Retina (tissue), 1 donor: Measurements from ENCODE around the gene NLK.
"Not testable (repeated sequence)": the region's sequence is repeated elsewhere in the genome, so short reads cannot be mapped to it uniquely, and the experiment has no call there.

Experiments used
- DNase-seq: peaks from one replicate; pipeline ENCODE4 v3.0.0-alpha.2; 2016

The NLK gene

DNA sequence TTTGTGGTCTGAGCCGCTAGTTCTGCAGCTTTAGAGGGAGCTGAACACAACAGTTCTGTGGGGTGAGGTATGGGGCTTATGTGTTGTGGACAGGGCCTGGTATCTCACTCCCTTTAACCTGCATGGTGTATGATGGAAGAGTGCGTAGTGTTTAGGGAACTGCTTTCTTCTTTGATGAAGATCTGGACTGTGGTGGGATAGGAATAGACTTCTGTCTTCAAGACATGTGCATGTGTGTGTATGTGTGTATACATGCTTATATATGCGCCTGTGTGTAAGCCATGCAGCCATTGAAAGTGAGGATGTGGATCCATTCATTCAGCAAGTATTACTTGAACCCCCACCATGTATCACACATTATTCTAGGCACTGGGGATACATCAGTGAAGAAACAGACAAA lies 161.8 kb downstream of the NLK start:
- DNase-seq = no peak

DNA sequence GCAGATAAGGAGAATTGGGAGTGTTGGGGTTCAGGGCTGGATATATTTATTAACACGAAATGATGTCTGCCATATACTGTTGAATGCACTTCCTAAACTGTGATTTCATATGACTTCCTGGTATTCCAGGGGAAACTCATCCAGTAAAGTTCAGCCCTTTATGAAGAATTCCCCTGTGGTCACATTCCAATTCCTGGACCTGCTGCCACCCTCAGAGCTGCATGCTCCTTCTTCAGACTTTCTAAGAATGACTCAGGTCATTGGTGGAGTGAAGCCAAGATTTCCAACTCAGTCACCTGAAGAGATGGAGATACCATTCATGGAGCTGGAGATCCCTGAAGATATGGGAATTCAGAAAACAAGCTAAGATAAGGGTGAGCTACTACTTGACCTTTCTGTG lies 162.3 kb downstream of the NLK start:
- DNase-seq = no peak

GRCh38 chr17:28206292-28206691 lies 163.8 kb downstream of the NLK start:
- DNase-seq = no peak

- DNase-seq = no peak
Measured at GRCh38 chr17:28211811-28212210, 169.3 kb downstream of the NLK start.

- DNase-seq = not testable (repeated sequence)
Measured at GRCh38 chr17:28213578-28213977, 171.1 kb downstream of the NLK start.

- no peak for DNase-seq
Measured at GRCh38 chr17:28216052-28216451, 173.6 kb downstream of the NLK start.

DNA sequence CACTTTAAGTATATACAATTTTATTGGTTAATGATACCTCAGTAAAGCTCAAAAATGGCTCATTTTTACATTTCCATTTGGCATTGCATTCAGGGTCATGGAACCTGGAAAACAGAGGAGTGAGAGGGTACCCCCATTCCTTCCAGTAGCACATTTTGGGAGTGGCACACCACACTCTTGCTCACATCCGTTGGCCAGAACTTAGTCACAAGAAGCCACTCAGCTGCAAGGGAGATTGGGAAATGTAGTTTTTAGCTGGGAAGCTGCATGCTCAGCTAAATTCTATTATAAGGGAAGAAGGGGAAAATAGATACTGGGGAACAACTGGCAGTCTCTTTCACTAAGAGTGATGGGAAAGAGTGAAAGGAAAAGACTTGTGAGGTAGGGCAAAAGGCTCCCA lies 174.1 kb downstream of the NLK start:
- DNase-seq = no peak

DNA sequence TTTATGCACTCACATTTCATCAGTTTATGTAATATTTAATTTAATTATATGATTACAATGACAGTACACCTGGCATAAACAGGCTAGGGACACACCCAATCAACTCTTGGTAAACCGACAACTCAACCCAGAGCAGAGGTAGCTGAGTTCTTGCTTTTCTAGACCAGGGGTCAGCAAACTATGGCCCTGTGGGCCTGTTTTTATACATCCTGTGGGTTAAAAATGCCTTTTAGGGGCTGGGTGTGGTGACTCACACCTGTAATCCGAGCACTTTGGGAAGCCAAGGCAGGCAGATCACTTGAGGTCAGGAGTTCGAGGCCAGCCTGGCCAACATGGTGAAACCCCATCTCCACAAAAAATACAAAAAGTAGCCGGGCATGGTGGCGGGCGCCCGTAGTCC lies 177.3 kb downstream of the NLK start:
- no peak for DNase-seq

DNA sequence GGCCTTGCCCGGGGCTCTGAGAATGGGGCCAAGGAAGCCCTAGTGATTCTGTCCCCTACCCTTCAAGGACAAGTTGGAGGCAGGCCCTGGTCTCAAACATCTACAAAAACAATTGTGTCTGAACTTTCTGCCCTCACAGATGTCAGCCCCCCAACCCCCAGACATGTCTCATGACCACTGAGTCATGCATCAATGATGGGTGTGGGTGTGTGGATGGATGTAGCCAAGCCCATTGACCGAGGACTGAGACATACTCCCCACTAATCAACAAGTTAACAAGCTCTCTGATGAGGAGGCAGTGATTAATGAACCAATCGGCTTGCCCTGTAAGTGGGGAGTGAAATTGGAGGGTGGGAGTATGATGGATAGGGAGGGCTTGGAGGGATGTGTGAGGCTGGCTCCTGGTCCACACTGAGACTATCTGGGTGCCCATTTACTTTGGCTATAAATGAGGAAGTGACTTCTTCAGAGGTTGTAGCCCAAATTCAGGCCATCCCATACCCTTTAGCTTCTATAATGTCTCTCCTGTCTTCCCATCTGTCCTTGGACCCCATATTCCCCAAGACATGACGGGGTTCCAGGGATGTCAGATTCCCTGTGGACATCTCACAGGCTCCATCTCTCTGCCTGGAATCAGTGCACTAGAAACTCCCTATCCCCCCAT lies 179.4 kb downstream of the NLK start:
- DNase-seq = no peak

GRCh38 chr17:28225271-28225670 lies 182.8 kb downstream of the NLK start:
- no peak for DNase-seq

- DNase-seq = no peak
Measured at GRCh38 chr17:28225867-28226266, 183.4 kb downstream of the NLK start.

- DNase-seq = no peak
Measured at GRCh38 chr17:28226563-28227315, 184.3 kb downstream of the NLK start.

GRCh38 chr17:28227316-28228108 lies 185.0 kb downstream of the NLK start:
- DNase-seq = peak; percentile 85

GRCh38 chr17:28228109-28228840 lies 185.8 kb downstream of the NLK start:
- no peak for DNase-seq

DNA sequence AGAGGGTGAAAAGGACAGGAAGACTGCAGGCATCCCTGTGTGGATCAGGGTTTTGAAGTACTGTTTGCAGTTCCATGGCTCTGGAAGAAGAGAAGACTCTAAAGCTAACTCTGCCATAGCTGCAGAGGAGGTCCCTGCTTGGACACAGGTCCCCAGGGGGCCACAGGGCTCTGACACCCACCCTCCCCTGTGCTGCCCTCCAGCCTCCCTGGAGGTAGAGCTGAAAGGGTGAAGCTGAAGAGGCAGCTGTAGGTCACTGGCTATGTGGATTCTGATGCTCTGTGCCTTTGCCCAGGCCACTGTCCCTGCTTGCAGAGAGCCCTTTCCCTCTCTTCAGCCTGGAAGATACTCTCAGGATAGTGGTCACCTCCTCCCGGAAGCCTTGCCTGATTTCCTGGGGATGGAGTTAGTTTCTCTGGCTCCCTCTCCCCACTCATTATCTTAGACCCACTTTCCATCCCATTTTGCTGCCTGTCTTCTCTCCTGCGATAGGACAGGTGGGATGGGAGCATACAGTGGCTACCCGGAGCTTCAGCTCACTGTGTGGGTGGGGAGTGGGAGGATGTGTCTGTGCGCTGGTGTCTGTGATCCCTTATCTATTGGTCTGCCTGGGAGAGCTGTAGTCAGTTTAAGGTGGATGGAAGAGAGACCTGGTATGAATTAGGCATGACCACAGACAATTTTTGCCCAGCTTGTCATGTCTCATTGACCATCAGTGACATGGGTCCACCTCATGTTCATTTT lies 186.7 kb downstream of the NLK start:
- DNase-seq = no peak

- no peak for DNase-seq
Measured at GRCh38 chr17:28230011-28230410, 187.5 kb downstream of the NLK start.

DNA sequence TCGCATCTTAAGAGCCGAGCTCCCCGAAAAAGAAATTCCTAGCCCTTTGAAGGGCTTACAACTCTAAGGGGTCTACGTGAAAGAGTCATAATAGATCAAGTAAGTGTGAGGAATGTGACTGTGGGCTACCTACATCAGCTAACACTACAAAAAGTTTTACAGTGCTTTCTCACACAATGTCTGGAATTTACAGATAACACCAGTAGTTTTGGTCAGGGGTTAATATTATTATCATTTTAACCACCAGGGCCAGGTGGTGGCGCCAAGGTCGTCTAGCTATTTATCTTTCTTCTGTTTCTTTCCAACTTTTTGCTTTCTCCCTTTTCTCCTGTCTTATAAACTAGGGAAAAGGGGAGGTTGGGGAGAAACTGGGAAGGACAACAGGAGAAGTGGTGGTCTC lies 188.1 kb downstream of the NLK start:
- not testable (repeated sequence) for DNase-seq

DNA sequence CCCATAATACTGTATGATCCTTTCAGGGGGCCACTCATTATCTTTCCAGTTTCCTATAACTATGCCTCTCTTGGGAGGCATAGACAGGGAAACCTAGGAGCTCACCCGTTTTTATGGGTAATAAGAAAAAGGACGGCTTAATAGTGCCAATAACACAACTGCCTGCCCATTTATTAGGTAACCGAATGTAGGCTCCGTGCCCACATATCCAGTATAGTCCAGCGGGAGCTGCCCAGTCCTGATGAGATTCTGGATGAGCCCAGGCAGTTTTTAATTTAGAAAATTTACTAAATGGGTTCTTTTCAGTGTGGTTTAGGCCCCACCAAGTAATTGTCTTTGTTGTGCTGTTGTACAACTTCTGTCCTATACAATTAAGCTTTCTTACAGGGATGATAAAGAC lies 189.1 kb downstream of the NLK start:
- not testable (repeated sequence) for DNase-seq

GRCh38 chr17:28232966-28233870 lies 190.7 kb downstream of the NLK start:
- not testable (repeated sequence) for DNase-seq

GRCh38 chr17:28233872-28234856 lies 191.7 kb downstream of the NLK start:
- DNase-seq = not testable (repeated sequence)
